GM19397 (cell line): ENCODE data around the gene ASB7.
A peak's percentile ranks its signal among the peaks of the same experiment; 100 is the strongest.
"Not testable (repeated sequence)": the region's sequence is repeated elsewhere in the genome, so short reads cannot be mapped to it uniquely, and the experiment has no call there.

ENCODE experiments used
- ATAC-seq: cut with Tn5 transposase; IDR thresholded peaks from one replicate; pipeline ENCODE4 v1.9.1; 2021; ENCODE audit warnings: mild to moderate bottlenecking, moderate library complexity; ENCODE audit not compliant: unreplicated experiment

Gene ASB7

GRCh38 chr15:100602064-100602822, at the start of gene ASB7, which contains the start of gene LINS1:
Gene ASB7, plus strand, starts transcription at chr15:100602589. Its CDS starts 9,628 bp downstream, at chr15:100612217.
Gene LINS1, minus strand, starts transcription at chr15:100602184. Its CDS starts 21,342 bp downstream, at chr15:100580842.
- peak; percentile 89 for ATAC-seq

- no peak for ATAC-seq
Measured at GRCh38 chr15:100553468-100553867, 48.9 kb upstream of the ASB7 start.

- no peak for ATAC-seq
Measured at GRCh38 chr15:100558771-100559254, 43.6 kb upstream of the ASB7 start.

- no peak for ATAC-seq
Measured at GRCh38 chr15:100559330-100559729, 43.1 kb upstream of the ASB7 start.

- no peak for ATAC-seq
Measured at GRCh38 chr15:100560323-100560722, 42.1 kb upstream of the ASB7 start.

GRCh38 chr15:100565591-100565990, 36.8 kb upstream of the ASB7 start:
- ATAC-seq = no peak

GRCh38 chr15:100566850-100567628, 35.4 kb upstream of the ASB7 start:
- ATAC-seq = no peak

- no peak for ATAC-seq
Measured at GRCh38 chr15:100569391-100569790, 33.0 kb upstream of the ASB7 start.

- no peak for ATAC-seq
Measured at GRCh38 chr15:100570275-100570674, 32.1 kb upstream of the ASB7 start.

GRCh38 chr15:100570735-100571313, 31.6 kb upstream of the ASB7 start:
- ATAC-seq = no peak

GRCh38 chr15:100571592-100572167, 30.7 kb upstream of the ASB7 start:
- no peak for ATAC-seq

GRCh38 chr15:100572362-100572983, 29.9 kb upstream of the ASB7 start:
- no peak for ATAC-seq

- no peak for ATAC-seq
Measured at GRCh38 chr15:100573526-100573925, 28.9 kb upstream of the ASB7 start.

GRCh38 chr15:100580414-100580813, 22.0 kb upstream of the ASB7 start:
- ATAC-seq = no peak

- ATAC-seq = no peak
Measured at GRCh38 chr15:100588638-100589242, 13.6 kb upstream of the ASB7 start.

- not testable (repeated sequence) for ATAC-seq
Measured at GRCh38 chr15:100591163-100591562, 11.2 kb upstream of the ASB7 start.

- ATAC-seq = no peak
Measured at GRCh38 chr15:100591835-100592234, 10.6 kb upstream of the ASB7 start.

- no peak for ATAC-seq
Measured at GRCh38 chr15:100592898-100593297, 9.5 kb upstream of the ASB7 start.

GRCh38 chr15:100593431-100593830, 9.0 kb upstream of the ASB7 start:
- no peak for ATAC-seq

GRCh38 chr15:100595964-100596363, 6.4 kb upstream of the ASB7 start:
- no peak for ATAC-seq
